Fibroblast of the aortic adventitia (primary cell): ENCODE measurements around the gene ARL11. TPM values are rescaled to one million over a fixed set of nuclear protein-coding genes. Genes with fewer than 3 reads are reported as not detected.

ENCODE experiments used
- DNase-seq: peaks from one replicate; pipeline ENCODE4 v3.0.0-alpha.2; 2010; ENCODE audit warnings: low read depth
- H3K4me3 ChIP-seq: 2 replicates; pipeline ENCODE4 v1.5.1; 2011; ENCODE audit warnings: low read depth, mild to moderate bottlenecking, control low read depth, low read length, moderate library complexity
- CTCF ChIP-seq: IDR thresholded peaks from 2 replicates; pipeline ENCODE4 v1.5.1; 2011; ENCODE audit warnings: mild to moderate bottlenecking, low read length, control low read depth, inconsistent platforms; ENCODE audit not compliant: insufficient read depth
- total RNA-seq: library from RNA; depleted of rRNA; stranded (reverse); fragments of >200 nt; gene quantifications from 2 replicates; pipeline ENCODE4 v1.2.3, GENCODE V29; 2012; ENCODE audit warnings: low replicate concordance

ARL11 gene
- total RNA-seq, 1 donor = not detected

DNA sequence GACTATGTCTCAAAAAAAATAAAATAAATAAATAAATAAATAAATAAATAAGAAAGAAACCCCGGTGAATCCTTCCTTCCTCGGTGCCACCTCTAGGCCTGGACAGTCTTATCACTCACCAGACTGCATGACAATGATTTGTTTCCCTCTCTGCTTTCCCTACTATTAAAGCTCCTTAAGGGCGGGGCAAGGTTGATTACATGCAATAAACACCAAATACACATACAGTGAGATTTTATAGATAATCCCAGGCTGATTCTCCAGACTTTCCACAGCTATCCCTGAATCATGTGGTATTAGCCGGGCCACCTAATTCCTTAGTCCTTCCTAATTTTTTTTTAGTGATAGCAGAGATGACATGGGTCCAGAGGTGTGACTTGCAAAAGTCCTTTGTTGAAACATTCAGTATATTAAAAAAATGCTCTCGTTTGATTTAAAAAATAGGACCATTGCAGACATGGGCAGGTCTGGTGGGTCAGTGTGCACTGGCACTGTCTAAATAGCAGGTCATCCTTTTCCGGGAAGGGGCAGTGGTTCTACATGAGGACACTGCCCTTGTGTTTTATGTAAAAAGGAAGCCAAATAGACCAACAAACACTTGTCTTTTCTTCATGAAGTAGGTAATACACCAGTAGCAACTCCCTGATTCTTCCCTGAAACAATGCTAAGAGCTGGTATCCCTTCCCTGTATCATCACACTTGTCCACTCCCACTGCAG, 48.4 kb downstream of the ARL11 start:
- H3K4me3 ChIP-seq = no peak overlapping the region
- TF ChIP-seq CTCF = no peak
- no peak for DNase-seq

DNA sequence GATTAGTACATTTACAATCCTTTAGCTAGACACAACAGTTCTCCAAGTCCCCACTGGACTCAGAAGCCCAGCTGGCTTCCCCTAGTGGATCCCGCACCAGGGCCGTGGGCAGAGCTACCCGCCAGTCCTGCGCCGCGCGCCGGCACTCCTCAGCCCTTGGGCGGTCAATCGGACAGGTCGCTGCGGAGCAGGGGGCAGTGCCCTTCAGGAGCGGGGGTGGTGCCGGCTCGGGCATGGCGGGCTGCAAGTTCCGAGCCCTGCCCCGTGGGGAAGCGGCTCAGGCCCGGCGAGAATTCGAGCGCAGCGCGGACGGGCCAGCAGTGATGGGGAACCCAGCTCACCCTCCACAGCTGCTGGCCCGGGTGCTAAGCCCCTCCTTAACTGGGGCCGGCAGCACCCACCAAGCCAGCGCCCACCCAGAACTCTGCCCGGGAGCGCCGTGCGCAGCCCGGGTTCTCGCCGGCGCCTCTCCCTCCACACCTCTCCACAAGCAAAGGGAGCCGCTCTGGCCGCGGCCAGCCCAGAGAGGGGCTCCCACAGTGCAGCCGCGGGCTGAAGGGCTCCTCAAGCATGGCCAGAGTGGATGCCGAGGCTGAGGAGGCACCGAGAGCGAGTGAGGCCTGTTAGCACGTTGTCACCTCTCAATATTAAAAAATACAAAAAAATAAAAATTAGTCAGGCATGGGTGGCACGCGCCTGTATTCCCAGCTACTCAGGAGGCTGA, 50.0 kb downstream of the ARL11 start:
- H3K4me3 ChIP-seq = no peak overlapping the region
- no peak for DNase-seq
- no peak for TF ChIP-seq CTCF

- peak; percentile 23 for TF ChIP-seq CTCF
- no peak overlapping the region for H3K4me3 ChIP-seq
- DNase-seq = peak; percentile 31
These were observed 50.9 kb downstream of the ARL11 start for GRCh38 chr13:49679246-49679645.

GRCh38 chr13:49681842-49682435, 53.6 kb downstream of the ARL11 start:
- no peak for TF ChIP-seq CTCF
- DNase-seq = no peak
- H3K4me3 ChIP-seq = no peak overlapping the region

Other genes starting within 250 kb of the ARL11 start
- gene CAB39L, start 184.4 kb upstream of the ARL11 start, total RNA-seq = 19.9 and 23.3 TPM in 2 replicates
- gene SETDB2, start 184.2 kb upstream of the ARL11 start, total RNA-seq = 6.1 and 11.0 TPM in 2 replicates
- gene PHF11, start 132.6 kb upstream of the ARL11 start, total RNA-seq = 13.3 and 33.7 TPM in 2 replicates
- 24.0 and 40.7 TPM in 2 replicates for gene RCBTB1, start 42.9 kb upstream of the ARL11 start, total RNA-seq
- gene EBPL, start 63.0 kb downstream of the ARL11 start, total RNA-seq = 37.1 and 47.0 TPM in 2 replicates
- 20.3 and 46.6 TPM in 2 replicates for gene KPNA3, start 164.2 kb downstream of the ARL11 start, total RNA-seq